SK-MEL-5 (cell line): ENCODE results near the gene ISG20L2. TPM values are rescaled to one million over a fixed set of nuclear protein-coding genes. Genes with fewer than 3 reads are reported as not detected.

Experiments
- DNase-seq: peaks from one replicate; pipeline ENCODE4 v3.0.0-alpha.2; 2016; ENCODE audit warnings: low read depth, low spot score
- in situ Hi-C: cut with HindIII; loops from 2 replicates; pipeline ENCODE4 v1.10.0; 2016; ENCODE audit warnings: low sequenced_read_pairs, high pct_unique_total_duplicates, low pct_unique_long_range_greater_than_20kb
- total RNA-seq: library from RNA; depleted of rRNA; stranded (reverse); fragments of >200 nt; shearing (Covaris generic); gene quantifications from 2 replicates; pipeline ENCODE4 v1.2.3, GENCODE V29; 2014

The ISG20L2 gene
- total RNA-seq, 1 experiment from 2014 or later = 20.0 TPM

- no peak for DNase-seq
- in situ Hi-C loops = no loop called here
These were observed 7.4 kb downstream of the ISG20L2 start for GRCh38 chr1:156721131-156721530.

GRCh38 chr1:156717351-156717750 is 11.2 kb downstream of the ISG20L2 start:
- in situ Hi-C loops = no loop called here
- no peak for DNase-seq

GRCh38 chr1:156714830-156715229 is 13.7 kb downstream of the ISG20L2 start:
- DNase-seq = no peak
- in situ Hi-C loops = no loop called here

- DNase-seq = no peak
- in situ Hi-C loops = no loop called here
These were observed 15.9 kb downstream of the ISG20L2 start for GRCh38 chr1:156712626-156713025.

GRCh38 chr1:156711011-156711817 is 17.4 kb downstream of the ISG20L2 start:
- no peak for DNase-seq
- in situ Hi-C loops = no loop called here

- DNase-seq = no peak
- in situ Hi-C loops = no loop called here
These were observed 18.6 kb downstream of the ISG20L2 start for GRCh38 chr1:156709757-156710489.

- DNase-seq = no peak
- in situ Hi-C loops = no loop called here
These were observed 19.5 kb downstream of the ISG20L2 start for GRCh38 chr1:156709031-156709430.

GRCh38 chr1:156708218-156708661 is 20.3 kb downstream of the ISG20L2 start:
- in situ Hi-C loops = no loop called here
- DNase-seq = no peak

GRCh38 chr1:156707417-156708217 is 20.9 kb downstream of the ISG20L2 start:
- no peak for DNase-seq
- in situ Hi-C loops = no loop called here

GRCh38 chr1:156706657-156707416 is 21.7 kb downstream of the ISG20L2 start:
- in situ Hi-C loops = no loop called here
- DNase-seq = no peak

- in situ Hi-C loops = no loop called here
These were observed 22.5 kb downstream of the ISG20L2 start for GRCh38 chr1:156705918-156706656.

GRCh38 chr1:156705321-156705917 is 23.1 kb downstream of the ISG20L2 start, which contains the start of gene CRABP2:
Gene CRABP2, minus strand, starts transcription at chr1:156705583. Its CDS starts 137 bp downstream, at chr1:156705446.
- DNase-seq = no peak
- in situ Hi-C loops = no loop called here

More at GRCh38 chr1:156705918-156706656, 22.5 kb downstream of the ISG20L2 start:
- DNase-seq = peak; percentile 46

- in situ Hi-C loops = no loop called here
- DNase-seq = no peak
These were observed 23.6 kb downstream of the ISG20L2 start for GRCh38 chr1:156704930-156705320.

GRCh38 chr1:156704166-156704711 is 24.3 kb downstream of the ISG20L2 start:
- no peak for DNase-seq
- in situ Hi-C loops = no loop called here

- no peak for DNase-seq
- in situ Hi-C loops = no loop called here
These were observed 24.8 kb downstream of the ISG20L2 start for GRCh38 chr1:156703741-156704140.

GRCh38 chr1:156703336-156703735 is 25.2 kb downstream of the ISG20L2 start:
- no peak for DNase-seq
- in situ Hi-C loops = no loop called here
